Central memory CD8-positive, alpha-beta T cell (primary cell): Measurements from ENCODE around the gene ATP11A.
"Not testable (repeated sequence)": the region's sequence is repeated elsewhere in the genome, so short reads cannot be mapped to it uniquely, and the experiment has no call there.

Source experiments
- ATAC-seq: fragments of 150-1000 bp; cut with Tn5 transposase; replicated peaks from 2 replicates; pipeline ENCODE4 v1.10.0; 2022; ENCODE audit warnings: mild to moderate bottlenecking, moderate FRiP score, moderate number of reproducible peaks; ENCODE audit not compliant: poor library complexity, severe bottlenecking; ENCODE audit errors: extremely low read depth
- DNase-seq, 2 donors: peaks; one replicate each; pipeline ENCODE4 v3.0.0; 2021; ENCODE audit warnings: low spot score in 2 of 2
- H3K27ac Mint-ChIP-seq: one replicate; pipeline ENCODE4 v1.8.0; 2022; ENCODE audit warnings: low read depth, mild to moderate bottlenecking, moderate library complexity, mixed read lengths
- H3K27me3 Mint-ChIP-seq: one replicate; pipeline ENCODE4 v1.8.0; 2022; ENCODE audit warnings: mixed read lengths
- H3K36me3 Mint-ChIP-seq: one replicate; pipeline ENCODE4 v1.8.0; 2022; ENCODE audit warnings: mild to moderate bottlenecking, moderate library complexity, mixed read lengths; ENCODE audit not compliant: insufficient read depth
- H3K4me1 Mint-ChIP-seq: one replicate; pipeline ENCODE4 v1.8.0; 2022; ENCODE audit warnings: mixed read lengths
- H3K4me3 Mint-ChIP-seq: one replicate; pipeline ENCODE4 v1.8.0; 2022; ENCODE audit warnings: mild to moderate bottlenecking, moderate library complexity, mixed read lengths
- H3K9me3 Mint-ChIP-seq: one replicate; pipeline ENCODE4 v1.8.0; 2022; ENCODE audit warnings: mixed read lengths

Gene ATP11A

DNA sequence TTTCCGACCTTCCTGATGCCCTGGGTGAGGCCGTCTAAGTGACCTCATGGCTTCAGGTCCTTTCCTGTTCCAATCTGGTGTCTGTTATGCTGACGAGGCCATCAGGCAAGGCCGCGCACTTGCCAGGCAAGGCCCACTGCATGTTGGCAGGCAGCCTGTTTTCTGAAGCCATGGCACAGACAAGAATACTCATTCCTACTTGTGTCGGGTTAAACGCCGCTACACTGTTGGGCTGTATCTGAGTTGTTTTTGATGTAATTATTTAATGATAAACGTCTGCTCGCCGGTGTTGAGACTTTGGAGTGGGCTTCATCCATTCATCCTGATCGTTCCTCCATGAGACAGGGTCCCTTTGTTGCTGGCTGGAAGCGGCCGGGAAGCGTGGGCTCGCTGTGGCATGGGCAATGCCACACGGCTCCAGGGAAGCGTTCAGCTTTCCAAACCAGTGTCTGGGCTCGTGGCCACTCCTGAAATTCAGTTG, 92.1 kb downstream of the ATP11A start:
- Mint-ChIP-seq H3K27me3 (no peaks in the 10 kb centered on the region), H3K27ac (no peak overlapping the region), H3K4me3 (no peak overlapping the region), H3K4me1 (peaks cover 6% of the 10 kb centered on the region), H3K36me3 (peaks cover 4% of the 10 kb centered on the region), H3K9me3 (no peaks in the 10 kb centered on the region)
- DNase-seq: no peak
- ATAC-seq: no peak

DNA sequence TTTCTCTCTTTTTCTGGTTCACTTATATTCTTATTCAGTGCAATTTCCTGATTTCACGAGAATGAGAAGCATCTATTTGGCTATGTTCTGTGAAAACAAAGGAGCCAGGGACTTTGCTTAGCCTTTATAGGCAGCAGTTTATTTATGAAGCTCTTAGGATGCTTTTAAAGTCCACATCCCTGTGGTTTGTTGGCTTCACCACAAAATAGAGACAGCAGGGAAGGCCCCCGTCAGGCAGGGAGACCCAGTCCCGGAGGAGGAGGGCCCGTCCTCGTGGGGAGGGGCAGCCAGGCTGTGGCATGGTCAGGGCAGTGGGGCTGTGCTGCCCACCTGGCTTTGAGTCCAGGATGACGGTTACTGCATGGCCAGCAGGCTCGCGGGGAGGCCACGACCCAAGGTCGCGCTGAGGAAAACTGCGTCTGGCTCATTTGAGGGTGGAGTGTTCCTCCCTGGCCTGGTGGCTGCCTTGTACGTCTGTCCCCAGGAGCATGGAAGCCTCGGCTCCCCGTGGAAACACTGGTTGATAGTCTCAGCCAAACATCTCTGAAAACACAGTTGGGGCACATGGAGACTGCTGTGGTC, 92.7 kb downstream of the ATP11A start:
- no peak overlapping the region for H3K4me3 Mint-ChIP-seq
- DNase-seq: no peak
- H3K9me3 Mint-ChIP-seq: no peaks in the 10 kb centered on the region
- no peaks in the 10 kb centered on the region for H3K27me3 Mint-ChIP-seq
- peaks cover 6% of the 10 kb centered on the region for H3K4me1 Mint-ChIP-seq
- no peak for ATAC-seq
- no peak overlapping the region for H3K27ac Mint-ChIP-seq
- peaks cover 4% of the 10 kb centered on the region for H3K36me3 Mint-ChIP-seq

DNA sequence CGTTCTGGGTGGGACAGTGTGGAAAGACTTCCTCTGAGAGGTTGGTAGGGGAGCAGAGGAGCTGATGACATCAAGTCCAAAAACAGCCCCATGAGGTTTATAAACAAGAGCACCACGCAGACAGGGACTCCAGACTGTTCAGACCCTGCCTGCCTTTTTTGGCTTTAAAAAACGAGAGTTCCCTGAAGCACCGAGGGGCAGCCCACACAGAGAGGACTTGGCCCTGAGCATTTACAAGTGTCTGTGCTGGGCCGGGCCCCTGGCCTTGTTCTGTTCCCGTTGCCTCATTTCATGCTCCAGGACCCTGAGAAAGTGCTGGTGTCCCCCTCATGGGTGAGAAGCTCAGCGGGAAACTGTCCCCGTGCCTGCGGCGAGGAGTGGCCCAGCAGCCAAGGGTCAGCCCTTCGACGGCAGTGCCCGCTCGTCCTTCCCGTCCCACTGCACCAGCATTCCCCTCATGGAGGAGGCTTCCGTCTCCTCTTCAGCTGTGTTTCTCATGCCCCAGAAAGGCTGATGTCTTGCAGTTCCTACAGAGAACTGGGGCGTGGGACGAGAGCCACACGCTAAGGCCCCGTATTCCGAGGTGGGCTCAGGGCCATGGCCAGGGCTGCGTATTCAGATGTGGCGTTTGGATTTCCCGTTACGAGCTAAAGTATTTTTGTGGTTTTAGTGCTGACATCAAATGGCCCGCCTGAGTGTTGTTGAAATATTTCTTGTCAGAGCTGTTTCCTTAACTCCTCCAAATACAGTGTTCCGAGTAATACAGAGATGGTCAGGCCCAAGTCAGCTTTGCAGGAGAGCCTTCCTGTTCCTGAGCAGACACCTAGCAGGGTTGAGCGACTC, 93.5 kb downstream of the ATP11A start:
- ATAC-seq: no peak
- H3K27ac Mint-ChIP-seq: no peak overlapping the region
- DNase-seq: no peak
- peaks cover 6% of the 10 kb centered on the region for H3K4me1 Mint-ChIP-seq
- no peaks in the 10 kb centered on the region for H3K27me3 Mint-ChIP-seq
- peaks cover 4% of the 10 kb centered on the region for H3K36me3 Mint-ChIP-seq
- no peak overlapping the region for H3K4me3 Mint-ChIP-seq
- H3K9me3 Mint-ChIP-seq: no peaks in the 10 kb centered on the region

DNA sequence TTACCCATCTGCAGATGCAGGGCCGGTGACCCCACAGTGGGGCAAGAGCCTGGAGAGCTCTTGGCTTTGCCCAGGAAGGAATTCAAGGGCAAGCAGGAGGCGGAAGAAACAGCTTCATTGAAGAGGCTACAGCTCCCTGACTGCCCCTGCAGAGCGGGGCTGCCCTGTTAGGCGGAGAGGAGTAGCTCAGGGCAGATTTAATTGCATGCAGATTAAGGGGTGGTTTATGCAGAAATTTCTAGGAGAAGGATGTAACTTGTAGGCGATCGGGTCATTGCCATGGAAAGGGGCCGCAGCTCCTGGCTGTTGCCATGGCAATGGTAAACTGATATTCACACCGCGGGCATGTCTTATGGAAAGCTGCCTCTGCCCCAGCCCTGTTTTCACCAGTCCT, 94.1 kb downstream of the ATP11A start:
- no peak for DNase-seq
- Mint-ChIP-seq H3K4me1 (peaks cover 6% of the 10 kb centered on the region), H3K4me3 (no peak overlapping the region), H3K36me3 (peaks cover 4% of the 10 kb centered on the region), H3K27me3 (no peaks in the 10 kb centered on the region), H3K9me3 (no peaks in the 10 kb centered on the region), H3K27ac (no peak overlapping the region)
- ATAC-seq: no peak

DNA sequence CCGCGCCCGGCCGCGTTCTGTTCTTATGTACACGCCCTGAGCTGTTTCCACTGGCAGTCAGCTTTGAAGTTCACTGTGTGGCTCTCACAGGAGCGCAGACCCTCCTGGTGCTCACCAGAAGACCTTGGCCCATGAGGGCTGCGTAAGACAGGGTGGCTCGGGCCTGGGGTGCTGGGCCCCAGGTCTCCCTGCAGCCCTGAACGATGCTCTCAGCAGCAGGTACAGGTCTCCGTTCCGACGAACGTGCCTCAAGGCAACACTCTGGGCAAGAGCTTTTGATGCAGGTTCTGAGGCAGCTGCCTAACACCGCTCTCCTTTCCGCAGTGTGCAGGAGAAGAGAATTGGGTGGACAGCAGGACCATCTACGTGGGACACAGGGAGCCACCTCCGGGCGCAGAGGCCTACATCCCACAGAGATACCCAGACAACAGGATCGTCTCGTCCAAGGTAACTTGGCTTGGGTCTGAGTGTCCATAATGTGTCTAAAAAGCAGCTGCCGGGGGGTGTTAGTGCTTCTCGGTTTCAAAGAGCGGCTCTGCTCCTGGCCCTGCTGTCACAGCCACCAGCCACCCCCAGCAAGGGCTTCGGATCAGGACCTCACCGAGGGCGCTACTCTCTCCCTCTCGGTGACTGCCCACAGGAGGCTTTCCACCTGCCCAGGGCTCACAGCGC, 95.1 kb downstream of the ATP11A start:
- Mint-ChIP-seq H3K4me1 (peaks cover 6% of the 10 kb centered on the region), H3K27ac (no peak overlapping the region), H3K27me3 (no peaks in the 10 kb centered on the region), H3K9me3 (no peaks in the 10 kb centered on the region), H3K4me3 (no peak overlapping the region), H3K36me3 (peaks cover 4% of the 10 kb centered on the region)
- DNase-seq: no peak
- no peak for ATAC-seq

DNA sequence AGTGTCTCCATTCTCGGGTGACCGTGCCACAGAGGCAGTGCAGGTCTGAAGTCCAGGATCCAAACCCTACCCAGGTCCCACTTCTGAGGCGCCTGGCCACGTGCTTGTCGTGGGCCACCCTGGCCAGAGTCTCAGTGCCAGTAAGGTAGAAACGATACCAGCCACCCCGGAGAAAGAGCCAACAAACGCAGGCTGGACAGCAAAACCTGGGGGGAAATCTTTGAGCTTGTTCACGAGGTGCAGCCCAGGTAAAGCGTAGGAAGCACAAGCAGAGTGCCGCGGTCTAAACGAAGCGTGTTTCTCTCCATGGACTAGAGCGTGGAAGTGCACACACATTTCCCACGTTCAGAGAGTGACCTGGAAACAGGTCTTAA, 95.6 kb downstream of the ATP11A start:
- H3K4me3 Mint-ChIP-seq: no peak overlapping the region
- DNase-seq (no peak), ATAC-seq (no peak)

DNA sequence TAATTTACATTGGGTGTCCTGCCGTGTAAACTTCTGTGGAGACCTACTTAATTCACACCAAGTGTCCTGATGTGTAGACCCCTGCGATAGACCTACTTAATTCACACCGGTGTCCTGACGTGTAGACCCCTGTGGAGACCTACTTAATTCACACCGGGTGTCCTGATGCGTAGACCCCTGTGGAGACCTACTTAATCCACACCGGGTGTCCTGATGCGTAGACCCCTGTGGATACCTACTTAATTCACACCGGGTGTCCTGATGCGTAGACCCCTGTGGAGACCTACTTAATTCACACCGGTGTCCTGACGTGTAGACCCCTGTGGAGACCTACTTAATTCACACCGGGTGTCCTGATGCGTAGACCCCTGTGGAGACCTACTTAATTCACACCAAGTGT, 97.0 kb downstream of the ATP11A start:
- not testable (repeated sequence) for H3K36me3 Mint-ChIP-seq, H3K27me3 Mint-ChIP-seq, H3K4me3 Mint-ChIP-seq, H3K9me3 Mint-ChIP-seq, ATAC-seq, H3K27ac Mint-ChIP-seq, H3K4me1 Mint-ChIP-seq, DNase-seq

More for the DNA sequence above, 95.6 kb downstream of the ATP11A start:
- Mint-ChIP-seq H3K9me3 (no peaks in the 10 kb centered on the region), H3K27ac (no peak overlapping the region), H3K4me1 (peaks cover 3% of the 10 kb centered on the region), H3K36me3 (peaks cover 4% of the 10 kb centered on the region), H3K27me3 (no peaks in the 10 kb centered on the region)

DNA sequence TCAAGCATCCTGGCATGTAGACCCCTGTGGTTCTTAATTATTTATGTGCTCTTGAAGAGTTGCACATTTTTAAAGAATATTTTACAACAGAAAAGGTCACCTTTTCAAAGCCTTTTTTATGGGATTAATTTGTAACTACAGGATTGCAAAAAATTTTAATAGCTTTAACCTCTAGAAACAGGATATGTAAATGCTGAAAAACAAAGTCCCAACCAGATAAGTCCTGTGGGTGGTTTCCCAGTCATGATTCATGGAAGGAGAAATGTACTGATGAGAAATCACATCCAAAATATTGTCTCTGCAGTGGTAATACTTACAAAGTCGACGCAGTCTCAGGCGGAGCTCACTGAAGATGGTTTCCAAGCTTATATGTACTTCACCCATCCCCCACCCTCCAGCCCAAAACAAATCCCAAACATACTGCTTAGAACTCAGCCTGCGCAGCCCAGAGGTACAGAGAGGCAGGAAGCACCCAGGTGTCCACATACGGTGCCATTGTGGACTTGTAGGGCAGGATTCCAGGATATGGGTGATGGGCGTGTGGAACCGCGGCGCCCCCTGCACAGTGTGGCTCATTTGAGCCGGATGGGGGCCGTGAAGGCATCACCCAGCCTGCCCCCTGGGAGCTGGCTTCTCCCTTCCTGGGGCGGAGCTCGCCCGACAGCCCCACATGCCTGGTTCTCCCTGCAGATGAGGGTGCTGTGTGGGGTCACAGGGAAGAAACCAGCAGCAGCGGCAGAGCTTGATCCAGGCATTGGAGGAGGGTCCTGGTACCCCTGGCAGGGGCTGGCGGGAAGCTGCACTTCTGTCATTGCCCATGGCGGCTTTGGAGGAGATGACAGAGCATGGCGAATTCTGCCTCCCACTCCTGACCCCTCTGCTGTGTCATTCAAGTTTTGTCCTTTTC, 101.2 kb downstream of the ATP11A start:
- DNase-seq (no peak), ATAC-seq (no peak)
- Mint-ChIP-seq H3K9me3 (no peaks in the 10 kb centered on the region), H3K36me3 (peaks cover 3% of the 10 kb centered on the region), H3K4me1 (no peaks in the 10 kb centered on the region), H3K27ac (no peak overlapping the region), H3K4me3 (no peak overlapping the region), H3K27me3 (no peaks in the 10 kb centered on the region)

GRCh38 chr13:112791663-112792440, 102.0 kb downstream of the ATP11A start:
- Mint-ChIP-seq H3K27me3 (no peaks in the 10 kb centered on the region), H3K36me3 (peaks cover 5% of the 10 kb centered on the region), H3K27ac (no peak overlapping the region), H3K4me3 (no peak overlapping the region), H3K9me3 (no peaks in the 10 kb centered on the region), H3K4me1 (no peaks in the 10 kb centered on the region)
- no peak for ATAC-seq
- DNase-seq: no peak

GRCh38 chr13:112792511-112792910, 102.7 kb downstream of the ATP11A start:
- H3K36me3 Mint-ChIP-seq: peaks cover 5% of the 10 kb centered on the region
- H3K9me3 Mint-ChIP-seq: no peaks in the 10 kb centered on the region
- no peaks in the 10 kb centered on the region for H3K27me3 Mint-ChIP-seq
- H3K4me1 Mint-ChIP-seq: no peaks in the 10 kb centered on the region
- no peak for DNase-seq
- no peak for ATAC-seq
- H3K4me3 Mint-ChIP-seq: no peak overlapping the region
- H3K27ac Mint-ChIP-seq: no peak overlapping the region

DNA sequence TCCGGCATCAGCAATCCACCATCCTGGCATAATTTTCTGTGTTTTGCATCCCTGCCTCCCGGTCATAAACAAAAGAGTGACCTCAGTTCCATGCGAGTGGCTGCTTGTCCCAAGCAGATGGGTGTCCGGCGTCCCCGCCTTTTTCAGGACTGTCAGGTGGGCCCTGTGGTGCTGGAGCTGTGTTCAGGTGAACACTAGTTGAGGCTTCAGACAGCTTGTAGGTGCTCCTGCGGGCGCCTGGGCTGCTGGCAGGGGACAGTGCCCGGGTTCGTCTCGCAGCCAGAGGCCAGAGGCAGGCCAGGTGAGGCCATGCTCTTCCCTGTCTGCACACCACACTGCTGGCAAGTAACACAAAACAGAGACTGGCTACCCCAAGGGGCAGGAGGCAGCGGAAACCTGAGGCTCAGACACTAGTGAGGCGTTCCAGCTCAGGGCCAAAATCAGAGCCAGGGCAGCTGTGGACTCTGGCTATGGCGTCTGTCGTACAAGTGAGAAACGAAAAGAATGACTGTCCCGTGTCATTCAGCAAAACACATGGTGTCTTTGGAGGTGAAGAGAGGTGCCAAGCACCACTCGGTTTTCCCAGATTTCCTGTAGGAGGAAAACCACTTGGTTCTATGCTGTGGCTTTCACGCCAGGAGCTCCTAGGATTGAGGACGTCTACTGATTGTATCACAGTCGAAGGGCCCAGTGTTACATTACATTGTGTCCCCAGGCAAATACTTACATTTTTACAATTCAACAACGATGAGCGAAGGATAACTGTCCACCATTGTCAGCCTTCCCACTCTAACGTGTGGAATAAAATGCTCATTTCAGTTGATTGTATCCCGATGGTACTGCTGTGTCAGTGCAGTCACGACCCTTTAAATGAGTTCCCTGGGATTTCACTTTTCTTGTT, 104.0 kb downstream of the ATP11A start:
- ATAC-seq (no peak), DNase-seq (no peak)
- Mint-ChIP-seq H3K4me1 (no peaks in the 10 kb centered on the region), H3K9me3 (peaks cover 1% of the 10 kb centered on the region), H3K27me3 (no peaks in the 10 kb centered on the region), H3K4me3 (no peak overlapping the region), H3K27ac (no peak overlapping the region), H3K36me3 (peaks cover 5% of the 10 kb centered on the region)
